Measurements from ENCODE around the gene LMBRD1. TPM values are rescaled to one million over a fixed set of nuclear protein-coding genes. Genes with fewer than 3 reads are reported as not detected.

Gene LMBRD1
- total RNA-seq, 3 donors from 2014 or later = 53.4 to 88.7 (median 75.7) TPM

DNA sequence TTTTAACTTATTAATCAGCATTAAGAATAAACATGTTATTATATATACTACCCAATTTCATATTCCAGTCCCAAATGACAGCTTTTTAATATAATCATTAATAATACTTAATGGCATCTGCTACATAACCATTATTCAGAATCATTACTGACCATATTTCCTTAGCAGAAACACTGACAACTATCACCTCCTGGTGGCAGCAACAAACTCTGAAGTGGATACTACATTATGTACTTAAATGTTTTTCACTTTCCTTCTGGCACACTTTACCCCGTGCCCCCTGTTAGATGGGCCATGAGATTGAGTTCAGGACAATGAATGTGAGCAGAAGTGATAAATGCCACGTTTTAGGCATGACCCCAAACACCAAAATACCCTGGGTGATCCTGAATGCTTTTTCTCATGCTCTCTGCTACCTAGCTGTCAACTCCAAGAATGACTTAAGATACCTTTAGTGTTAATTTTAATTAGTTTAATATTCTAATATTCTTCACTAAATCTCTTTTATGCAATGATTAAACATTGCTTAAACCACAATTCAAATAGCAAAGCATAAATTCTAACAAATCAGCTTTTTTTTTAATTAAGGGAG, 77.1 kb downstream of the LMBRD1 start:
- DNase-seq (ENCODE audit: low spot score in 2 of 2) = no peak
- H3K4me1 ChIP-seq = no peaks in the 10 kb centered on the region
- H3K27ac ChIP-seq = no peak overlapping the region
- peaks cover 0 to 7% of the 10 kb centered on the region in 2 donors for H3K9me3 ChIP-seq
- TF ChIP-seq, protein P1, sequence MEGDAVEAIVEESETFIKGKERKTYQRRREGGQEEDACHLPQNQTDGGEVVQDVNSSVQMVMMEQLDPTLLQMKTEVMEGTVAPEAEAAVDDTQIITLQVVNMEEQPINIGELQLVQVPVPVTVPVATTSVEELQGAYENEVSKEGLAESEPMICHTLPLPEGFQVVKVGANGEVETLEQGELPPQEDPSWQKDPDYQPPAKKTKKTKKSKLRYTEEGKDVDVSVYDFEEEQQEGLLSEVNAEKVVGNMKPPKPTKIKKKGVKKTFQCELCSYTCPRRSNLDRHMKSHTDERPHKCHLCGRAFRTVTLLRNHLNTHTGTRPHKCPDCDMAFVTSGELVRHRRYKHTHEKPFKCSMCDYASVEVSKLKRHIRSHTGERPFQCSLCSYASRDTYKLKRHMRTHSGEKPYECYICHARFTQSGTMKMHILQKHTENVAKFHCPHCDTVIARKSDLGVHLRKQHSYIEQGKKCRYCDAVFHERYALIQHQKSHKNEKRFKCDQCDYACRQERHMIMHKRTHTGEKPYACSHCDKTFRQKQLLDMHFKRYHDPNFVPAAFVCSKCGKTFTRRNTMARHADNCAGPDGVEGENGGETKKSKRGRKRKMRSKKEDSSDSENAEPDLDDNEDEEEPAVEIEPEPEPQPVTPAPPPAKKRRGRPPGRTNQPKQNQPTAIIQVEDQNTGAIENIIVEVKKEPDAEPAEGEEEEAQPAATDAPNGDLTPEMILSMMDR (IDR thresholded peaks at IDR 0.05) = no peak
- no peak for TF ChIP-seq POLR2AphosphoS5 (IDR thresholded peaks at IDR 0.05)
- TF ChIP-seq POLR2A (IDR thresholded peaks at IDR 0.05) = no peak
- H3K4me3 ChIP-seq = no peak overlapping the region
- intact Hi-C loops (cut with DNase I; ENCODE audit: low total_unique reads) = no loop called here
- H3K36me3 ChIP-seq = no peaks in the 10 kb centered on the region
- H3K27me3 ChIP-seq = no peaks in the 10 kb centered on the region

DNA sequence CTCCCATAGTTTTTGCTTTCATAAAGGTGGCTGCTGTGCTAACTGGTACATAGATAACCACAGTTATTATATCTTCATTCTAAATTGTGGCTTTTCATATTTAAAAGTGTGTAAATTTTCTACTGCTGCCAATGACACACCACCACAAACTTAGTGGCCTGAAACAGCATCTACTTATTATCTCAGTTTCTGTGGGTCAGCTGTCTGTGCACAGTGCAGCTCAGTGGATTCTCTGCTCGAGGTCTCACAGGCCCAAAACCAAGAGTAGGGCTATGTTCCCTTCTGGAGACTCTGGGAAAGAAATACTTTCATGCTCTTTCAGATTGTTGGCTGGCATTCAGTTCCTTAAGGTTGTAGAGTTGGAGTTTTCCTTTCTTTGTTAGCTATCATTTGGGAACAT, 90.1 kb downstream of the LMBRD1 start:
- TF ChIP-seq POLR2AphosphoS5 (IDR thresholded peaks at IDR 0.05) = no peak
- no peak for TF ChIP-seq POLR2A (IDR thresholded peaks at IDR 0.05)
- TF ChIP-seq, protein P1 (IDR thresholded peaks at IDR 0.05) = no peak
- H3K9me3 ChIP-seq = no peaks in the 10 kb centered on the region
- H3K27me3 ChIP-seq = no peaks in the 10 kb centered on the region
- no peaks in the 10 kb centered on the region for H3K36me3 ChIP-seq
- intact Hi-C loops (cut with DNase I; ENCODE audit: low total_unique reads) = no loop called here
- no peak overlapping the region for H3K4me3 ChIP-seq
- DNase-seq (ENCODE audit: low spot score in 2 of 2) = no peak
- no peak overlapping the region for H3K27ac ChIP-seq
- no peaks in the 10 kb centered on the region for H3K4me1 ChIP-seq

DNA sequence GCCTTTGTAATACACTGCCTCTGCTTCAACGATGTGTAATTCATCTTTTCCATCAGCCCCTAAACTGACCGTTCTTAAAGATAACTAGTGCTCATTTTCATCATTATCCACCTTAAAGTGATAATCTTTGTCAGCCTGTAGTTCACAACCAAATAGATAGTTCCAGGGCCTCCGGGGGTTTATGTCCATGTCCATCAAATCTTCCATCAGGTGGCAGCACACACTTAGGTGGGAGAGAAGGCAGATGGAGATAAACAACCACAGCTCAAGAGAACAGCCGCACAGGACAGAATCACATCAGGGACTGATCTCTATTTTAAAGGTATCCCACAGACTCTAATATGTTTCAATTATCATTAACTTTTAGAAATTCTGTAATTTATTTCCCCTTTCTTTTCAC, 90.9 kb downstream of the LMBRD1 start:
- H3K36me3 ChIP-seq = no peaks in the 10 kb centered on the region
- no peak overlapping the region for H3K27ac ChIP-seq

DNA sequence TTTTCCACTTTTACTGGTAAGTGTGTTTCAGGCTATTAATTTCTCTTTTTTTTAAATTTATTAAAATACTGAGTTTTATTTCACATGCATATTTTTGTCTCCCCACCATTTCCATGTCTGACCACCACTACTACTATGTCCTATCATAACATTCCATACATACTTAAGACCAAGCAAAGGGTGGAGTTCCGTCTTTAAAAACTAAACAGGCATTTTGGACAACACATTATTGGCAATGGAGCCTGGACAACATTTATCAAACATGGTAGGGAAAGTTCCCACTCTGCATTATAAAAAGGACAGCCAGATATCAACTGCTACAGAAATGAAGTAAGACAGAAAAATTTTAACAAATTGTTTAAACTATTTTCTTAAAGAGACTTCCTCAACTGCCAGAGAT, 91.9 kb downstream of the LMBRD1 start:
- Histone ChIP-seq H3K27me3 (no peaks in the 10 kb centered on the region), H3K36me3 (no peaks in the 10 kb centered on the region), H3K4me3 (no peak overlapping the region), H3K27ac (no peak overlapping the region), H3K4me1 (no peaks in the 10 kb centered on the region), H3K9me3 (no peaks in the 10 kb centered on the region)
- intact Hi-C loops (cut with DNase I; ENCODE audit: low total_unique reads) = no loop called here
- TF ChIP-seq POLR2AphosphoS5 (IDR thresholded peaks at IDR 0.05) = no peak
- TF ChIP-seq, protein P1 (IDR thresholded peaks at IDR 0.05) = no peak
- TF ChIP-seq POLR2A (IDR thresholded peaks at IDR 0.05) = no peak
- no peak for DNase-seq (ENCODE audit: low spot score in 2 of 2)

More for the DNA sequence above, 90.9 kb downstream of the LMBRD1 start:
- no peaks in the 10 kb centered on the region for H3K9me3 ChIP-seq
- DNase-seq (ENCODE audit: low spot score in 2 of 2) = no peak
- no peaks in the 10 kb centered on the region for H3K27me3 ChIP-seq
- intact Hi-C loops (cut with DNase I; ENCODE audit: low total_unique reads) = no loop called here
- no peaks in the 10 kb centered on the region for H3K4me1 ChIP-seq
- TF ChIP-seq POLR2A (IDR thresholded peaks at IDR 0.05) (no peak), POLR2AphosphoS5 (IDR thresholded peaks at IDR 0.05) (no peak)
- TF ChIP-seq, protein P1 (IDR thresholded peaks at IDR 0.05) = no peak
- H3K4me3 ChIP-seq = no peak overlapping the region

DNA sequence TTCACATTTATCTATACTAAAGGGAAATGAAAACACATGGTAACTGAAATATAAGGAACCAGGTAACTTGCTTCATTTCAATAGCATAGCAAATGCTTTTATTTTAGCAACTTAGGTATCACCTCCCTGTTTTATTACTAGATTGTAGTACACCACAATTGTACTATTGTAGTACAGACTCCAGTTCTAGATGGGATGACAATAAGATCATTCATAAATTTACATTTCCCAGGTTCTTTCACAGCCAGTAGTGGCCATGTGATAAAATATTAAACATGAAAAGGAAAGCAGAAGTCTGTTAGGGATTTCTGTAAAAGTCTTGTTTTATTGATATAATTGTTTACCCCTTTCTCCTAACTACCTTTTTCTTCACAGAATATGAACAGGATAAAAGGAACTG, 97.2 kb downstream of the LMBRD1 start:
- Histone ChIP-seq H3K9me3 (no peaks in the 10 kb centered on the region), H3K4me1 (no peaks in the 10 kb centered on the region), H3K36me3 (peaks cover 13% of the 10 kb centered on the region), H3K27ac (no peak overlapping the region), H3K4me3 (no peak overlapping the region), H3K27me3 (no peaks in the 10 kb centered on the region)
- intact Hi-C loops (cut with DNase I; ENCODE audit: low total_unique reads) = no loop called here
- DNase-seq (ENCODE audit: low spot score in 2 of 2) = no peak
- no peak for TF ChIP-seq POLR2A (IDR thresholded peaks at IDR 0.05)
- TF ChIP-seq, protein P1 (IDR thresholded peaks at IDR 0.05) = no peak
- no peak for TF ChIP-seq POLR2AphosphoS5 (IDR thresholded peaks at IDR 0.05)
